ENCODE measurements around the gene TENM3.

The TENM3 gene

GRCh38 chr4:182644683-182645050 is 401.5 kb downstream of the TENM3 start:
- no peak for DNase-seq

GRCh38 chr4:182645511-182645910 is 402.3 kb downstream of the TENM3 start:
- DNase-seq, result no peak

- no peak for DNase-seq
Observed at GRCh38 chr4:182647646-182648300, 404.6 kb downstream of the TENM3 start.

- no peak for DNase-seq
Observed at GRCh38 chr4:182648766-182649165, 405.6 kb downstream of the TENM3 start.

GRCh38 chr4:182649698-182650477 is 406.7 kb downstream of the TENM3 start:
- DNase-seq, result no peak

GRCh38 chr4:182653596-182653995 is 410.4 kb downstream of the TENM3 start:
- DNase-seq, result no peak

- no peak for DNase-seq
Observed at GRCh38 chr4:182655340-182655739, 412.1 kb downstream of the TENM3 start.

GRCh38 chr4:182662551-182662950 is 419.3 kb downstream of the TENM3 start:
- no peak for DNase-seq

GRCh38 chr4:182671231-182671630 is 428.0 kb downstream of the TENM3 start:
- DNase-seq, result no peak

GRCh38 chr4:182671749-182672148 is 428.5 kb downstream of the TENM3 start:
- DNase-seq, result no peak

GRCh38 chr4:182678590-182678989 is 435.4 kb downstream of the TENM3 start:
- no peak for DNase-seq

GRCh38 chr4:182679533-182679932 is 436.3 kb downstream of the TENM3 start:
- no peak for DNase-seq

- no peak for DNase-seq
Observed at GRCh38 chr4:182680234-182680653, 437.0 kb downstream of the TENM3 start.

GRCh38 chr4:182683661-182684060 is 440.5 kb downstream of the TENM3 start:
- no peak for DNase-seq

GRCh38 chr4:182684796-182685195 is 441.6 kb downstream of the TENM3 start:
- no peak for DNase-seq

- DNase-seq, result no peak
Observed at GRCh38 chr4:182688081-182688480, 444.9 kb downstream of the TENM3 start.

- DNase-seq, result no peak
Observed at GRCh38 chr4:182694551-182694950, 451.3 kb downstream of the TENM3 start.

GRCh38 chr4:182695009-182695408 is 451.8 kb downstream of the TENM3 start:
- DNase-seq, result no peak

- DNase-seq, result no peak
Observed at GRCh38 chr4:182695842-182696241, 452.6 kb downstream of the TENM3 start.

- DNase-seq, result no peak
Observed at GRCh38 chr4:182697094-182697493, 453.9 kb downstream of the TENM3 start.

- no peak for DNase-seq
Observed at GRCh38 chr4:182698212-182698611, 455.0 kb downstream of the TENM3 start.

- no peak for DNase-seq
Observed at GRCh38 chr4:182699201-182699600, 456.0 kb downstream of the TENM3 start.

- no peak for DNase-seq
Observed at GRCh38 chr4:182699795-182700194, 456.6 kb downstream of the TENM3 start.

- no peak for DNase-seq
Observed at GRCh38 chr4:182700362-182701160, 457.4 kb downstream of the TENM3 start.
